GM12872 (cell line): ENCODE measurements around the gene DLG5.

Source experiments
- CTCF ChIP-seq: IDR thresholded peaks from 3 replicates; pipeline ENCODE4 v1.5.1; 2011; ENCODE audit warnings: low read depth, mild to moderate bottlenecking, low read length, moderate library complexity; ENCODE audit not compliant: insufficient read depth

The DLG5 gene

GRCh38 chr10:77820349-77820748 lies 106.2 kb downstream of the DLG5 start:
- TF ChIP-seq CTCF: no peak

GRCh38 chr10:77819210-77820112 lies 107.1 kb downstream of the DLG5 start:
- no peak for TF ChIP-seq CTCF

- no peak for TF ChIP-seq CTCF
Observed at GRCh38 chr10:77818378-77818777, 108.2 kb downstream of the DLG5 start.

GRCh38 chr10:77817541-77817940 lies 109.0 kb downstream of the DLG5 start:
- TF ChIP-seq CTCF: no peak

- TF ChIP-seq CTCF: no peak
Observed at GRCh38 chr10:77816311-77816710, 110.2 kb downstream of the DLG5 start.

GRCh38 chr10:77812741-77813140 lies 113.8 kb downstream of the DLG5 start:
- no peak for TF ChIP-seq CTCF

- TF ChIP-seq CTCF: no peak
Observed at GRCh38 chr10:77811831-77812430, 114.6 kb downstream of the DLG5 start.
